ENCODE measurements around the gene CATSPERZ. TPM values are rescaled to one million over a fixed set of nuclear protein-coding genes. Genes with fewer than 3 reads are reported as not detected.

CATSPERZ gene
- polyA plus RNA-seq, 1 donor from 2014 or later, result not detected

DNA sequence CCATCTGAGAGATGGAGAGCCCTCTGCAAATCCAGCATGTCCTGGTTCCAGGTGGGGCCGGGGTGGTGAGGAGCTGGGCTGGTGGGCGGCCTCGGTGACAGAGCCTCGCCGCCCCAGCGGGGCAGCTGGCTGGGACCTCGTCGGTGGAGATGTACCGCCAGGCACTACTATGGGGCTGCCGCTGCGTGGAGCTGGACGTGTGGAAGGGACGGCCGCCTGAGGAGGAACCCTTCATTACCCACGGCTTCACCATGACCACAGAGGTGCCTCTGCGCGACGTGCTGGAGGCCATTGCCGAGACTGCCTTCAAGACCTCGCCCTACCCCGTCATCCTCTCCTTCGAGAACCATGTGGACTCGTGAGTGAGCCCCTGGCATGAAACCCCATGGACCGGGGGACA, 41.8 kb upstream of the CATSPERZ start:
- Histone ChIP-seq H3K9me2 (ENCODE audit: insufficient read depth, low read length) (no peaks in the 10 kb centered on the region), H3K27ac (ENCODE audit: low read length) (no peak overlapping the region), H3K36me3 (ENCODE audit: insufficient read depth, low read length) (no peaks in the 10 kb centered on the region), H3F3A (ENCODE audit: insufficient read depth, low read length, poor library complexity, severe bottlenecking) (no peaks in the 10 kb centered on the region), H2AFZ (ENCODE audit: low read depth, low read length) (no peak overlapping the region), H4K20me1 (ENCODE audit: insufficient read depth) (no peaks in the 10 kb centered on the region), H3K4me3 (ENCODE audit: low read length) (no peak overlapping the region), H3K9ac (ENCODE audit: low read length) (no peak overlapping the region), H3K79me2 (replicated peaks; ENCODE audit: insufficient read depth, low read length) (no peaks in the 10 kb centered on the region), H3K27me3 (ENCODE audit: insufficient read depth, low read depth, low read length) (no peaks in the 10 kb centered on the region), H3K4me2 (ENCODE audit: low read length) (no peak overlapping the region), H3K9me3 (ENCODE audit: low read length) (no peaks in the 10 kb centered on the region)
- TF ChIP-seq TAF1 (IDR thresholded peaks at IDR 0.05; ENCODE audit: low read depth), result no peak
- TF ChIP-seq SMC3 (conservative IDR thresholded peaks at IDR 0.05; ENCODE audit: poor library complexity), result no peak
- TF ChIP-seq EZH2 (IDR thresholded peaks at IDR 0.05; ENCODE audit: borderline replicate concordance, insufficient read depth, low read length, poor library complexity, severe bottlenecking), result no peak
- no peak for TF ChIP-seq EP300 (conservative IDR thresholded peaks at IDR 0.05; ENCODE audit: poor library complexity, severe bottlenecking)
- TF ChIP-seq, protein P1, sequence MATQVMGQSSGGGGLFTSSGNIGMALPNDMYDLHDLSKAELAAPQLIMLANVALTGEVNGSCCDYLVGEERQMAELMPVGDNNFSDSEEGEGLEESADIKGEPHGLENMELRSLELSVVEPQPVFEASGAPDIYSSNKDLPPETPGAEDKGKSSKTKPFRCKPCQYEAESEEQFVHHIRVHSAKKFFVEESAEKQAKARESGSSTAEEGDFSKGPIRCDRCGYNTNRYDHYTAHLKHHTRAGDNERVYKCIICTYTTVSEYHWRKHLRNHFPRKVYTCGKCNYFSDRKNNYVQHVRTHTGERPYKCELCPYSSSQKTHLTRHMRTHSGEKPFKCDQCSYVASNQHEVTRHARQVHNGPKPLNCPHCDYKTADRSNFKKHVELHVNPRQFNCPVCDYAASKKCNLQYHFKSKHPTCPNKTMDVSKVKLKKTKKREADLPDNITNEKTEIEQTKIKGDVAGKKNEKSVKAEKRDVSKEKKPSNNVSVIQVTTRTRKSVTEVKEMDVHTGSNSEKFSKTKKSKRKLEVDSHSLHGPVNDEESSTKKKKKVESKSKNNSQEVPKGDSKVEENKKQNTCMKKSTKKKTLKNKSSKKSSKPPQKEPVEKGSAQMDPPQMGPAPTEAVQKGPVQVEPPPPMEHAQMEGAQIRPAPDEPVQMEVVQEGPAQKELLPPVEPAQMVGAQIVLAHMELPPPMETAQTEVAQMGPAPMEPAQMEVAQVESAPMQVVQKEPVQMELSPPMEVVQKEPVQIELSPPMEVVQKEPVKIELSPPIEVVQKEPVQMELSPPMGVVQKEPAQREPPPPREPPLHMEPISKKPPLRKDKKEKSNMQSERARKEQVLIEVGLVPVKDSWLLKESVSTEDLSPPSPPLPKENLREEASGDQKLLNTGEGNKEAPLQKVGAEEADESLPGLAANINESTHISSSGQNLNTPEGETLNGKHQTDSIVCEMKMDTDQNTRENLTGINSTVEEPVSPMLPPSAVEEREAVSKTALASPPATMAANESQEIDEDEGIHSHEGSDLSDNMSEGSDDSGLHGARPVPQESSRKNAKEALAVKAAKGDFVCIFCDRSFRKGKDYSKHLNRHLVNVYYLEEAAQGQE (IDR thresholded peaks at IDR 0.05; ENCODE audit: borderline replicate concordance), result no peak
- TF ChIP-seq MXI1 (conservative IDR thresholded peaks at IDR 0.05; ENCODE audit: poor library complexity, severe bottlenecking), result no peak
- no peak for TF ChIP-seq CTCF (IDR thresholded peaks at IDR 0.05; ENCODE audit: poor library complexity, severe bottlenecking)
- no peak for TF ChIP-seq POLR2AphosphoS5 (IDR thresholded peaks at IDR 0.05)
- TF ChIP-seq RAD21 (conservative IDR thresholded peaks at IDR 0.05), result no peak

- no peak overlapping the region for H3K4me2 ChIP-seq (ENCODE audit: low read length)
- H3K27me3 ChIP-seq (ENCODE audit: insufficient read depth, low read depth, low read length), result no peaks in the 10 kb centered on the region
- H3K36me3 ChIP-seq (ENCODE audit: insufficient read depth, low read length), result no peaks in the 10 kb centered on the region
- H3K9ac ChIP-seq (ENCODE audit: low read length), result no peak overlapping the region
- no peak for TF ChIP-seq EP300 (conservative IDR thresholded peaks at IDR 0.05; ENCODE audit: poor library complexity, severe bottlenecking)
- no peak for TF ChIP-seq MXI1 (conservative IDR thresholded peaks at IDR 0.05; ENCODE audit: poor library complexity, severe bottlenecking)
- TF ChIP-seq CTCF (IDR thresholded peaks at IDR 0.05; ENCODE audit: poor library complexity, severe bottlenecking), result no peak
- no peak for TF ChIP-seq TAF1 (IDR thresholded peaks at IDR 0.05; ENCODE audit: low read depth)
- no peak for TF ChIP-seq POLR2AphosphoS5 (IDR thresholded peaks at IDR 0.05)
- TF ChIP-seq, protein P1 (IDR thresholded peaks at IDR 0.05; ENCODE audit: borderline replicate concordance), result no peak
- TF ChIP-seq RAD21 (conservative IDR thresholded peaks at IDR 0.05), result no peak
- TF ChIP-seq EZH2 (IDR thresholded peaks at IDR 0.05; ENCODE audit: borderline replicate concordance, insufficient read depth, low read length, poor library complexity, severe bottlenecking), result no peak
- no peak for TF ChIP-seq SMC3 (conservative IDR thresholded peaks at IDR 0.05; ENCODE audit: poor library complexity)
- no peaks in the 10 kb centered on the region for H3F3A ChIP-seq (ENCODE audit: insufficient read depth, low read length, poor library complexity, severe bottlenecking)
- H2AFZ ChIP-seq (ENCODE audit: low read depth, low read length), result no peak overlapping the region
- no peaks in the 10 kb centered on the region for H3K9me2 ChIP-seq (ENCODE audit: insufficient read depth, low read length)
- H4K20me1 ChIP-seq (ENCODE audit: insufficient read depth), result no peaks in the 10 kb centered on the region
- H3K27ac ChIP-seq (ENCODE audit: low read length), result no peak overlapping the region
- H3K4me3 ChIP-seq (ENCODE audit: low read length), result no peak overlapping the region
- no peaks in the 10 kb centered on the region for H3K79me2 ChIP-seq (replicated peaks; ENCODE audit: insufficient read depth, low read length)
- no peaks in the 10 kb centered on the region for H3K9me3 ChIP-seq (ENCODE audit: low read length)
Observed at GRCh38 chr11:64258946-64259532, 41.1 kb upstream of the CATSPERZ start.

Measured in neural cell (in vitro differentiated cells).